ENCODE results near the gene TEX101. TPM values are rescaled to one million over a fixed set of nuclear protein-coding genes. Genes with fewer than 3 reads are reported as not detected.

Gene TEX101
- total RNA-seq, 1 experiment from 2014 or later, result not detected

DNA sequence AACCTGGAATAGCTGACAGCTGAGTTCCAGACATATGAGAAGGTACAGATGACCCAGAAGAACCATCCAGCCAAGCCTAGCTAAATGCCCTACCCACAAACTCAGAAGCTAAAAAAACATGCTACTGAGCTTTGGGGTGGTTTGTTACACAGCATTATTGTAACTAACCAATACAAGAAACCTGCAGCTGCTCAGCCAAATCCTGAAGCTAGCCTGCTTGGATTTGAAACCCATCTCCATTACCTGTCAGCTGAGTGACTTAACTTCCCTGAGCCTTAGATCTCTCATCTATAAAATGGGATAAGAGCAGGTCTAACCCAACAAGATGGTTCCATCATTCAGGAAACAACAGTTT, 25.0 kb downstream of the TEX101 start:
- Histone ChIP-seq H4K5ac (ENCODE audit: insufficient read length, low read depth, low read length) (no peak overlapping the region), H2BK120ac (ENCODE audit: low read depth, low read length, poor library complexity, severe bottlenecking) (no peak overlapping the region), H3K79me1 (ENCODE audit: insufficient read depth, low read depth, low read length, poor library complexity, severe bottlenecking) (no peaks in the 10 kb centered on the region), H3K23me2 (ENCODE audit: insufficient read length, low read depth, low read length, poor library complexity, severe bottlenecking) (no peaks in the 10 kb centered on the region), H2BK20ac (ENCODE audit: low read depth, low read length, poor library complexity, severe bottlenecking) (no peak overlapping the region), H3K9ac (ENCODE audit: extremely low read depth, insufficient read length, low read length) (no peak overlapping the region), H3K27ac (ENCODE audit: insufficient read length, low read depth, low read length) (no peak overlapping the region), H3K18ac (ENCODE audit: insufficient read length, low read depth, low read length) (no peak overlapping the region), H3K14ac (ENCODE audit: insufficient read depth, low read length) (no peak overlapping the region), H3K23ac (ENCODE audit: insufficient read length, low read depth, low read length) (no peak overlapping the region), H2BK15ac (ENCODE audit: low read depth, low read length) (no peak overlapping the region), H3T11ph (ENCODE audit: low read length) (no peak overlapping the region), H4K8ac (replicated peaks; ENCODE audit: insufficient read length, low read depth, low read length) (no peak overlapping the region), H3K4me1 (ENCODE audit: insufficient read depth, low read length) (no peaks in the 10 kb centered on the region), H4K91ac (ENCODE audit: insufficient read length, low read depth, low read length) (no peak overlapping the region), H4K20me1 (ENCODE audit: control insufficient read depth, insufficient read depth, insufficient read length) (no peaks in the 10 kb centered on the region), H3K4me2 (ENCODE audit: insufficient read depth, insufficient read length, low read length) (no peak overlapping the region), H3K9me3 (ENCODE audit: control insufficient read depth, low read depth, low read length) (no peaks in the 10 kb centered on the region), H3K56ac (ENCODE audit: insufficient read length, low read depth, low read length) (no peak overlapping the region), H3K27me3 (ENCODE audit: insufficient read depth, low read length) (no peaks in the 10 kb centered on the region), H3K4ac (ENCODE audit: low read depth, low read length) (no peak overlapping the region), H2BK5ac (ENCODE audit: insufficient read length, low read length) (no peak overlapping the region), H2AK5ac (ENCODE audit: insufficient read length, low read length) (no peak overlapping the region), H3K79me2 (ENCODE audit: insufficient read depth, low read length) (no peaks in the 10 kb centered on the region), H2BK12ac (ENCODE audit: insufficient read length, low read depth, low read length) (no peak overlapping the region), H2AFZ (ENCODE audit: low read length) (no peak overlapping the region)
- Mint-ChIP-seq H3K36me3 (ENCODE audit: insufficient read depth in 1 of 3, low read depth in 3 of 3) (no peaks in the 10 kb centered on the region), H3K4me3 (peak overlapping the region in 1 of 2 experiments; percentile 14; a peak in 1 of 5 replicates), H3K9me3 (peaks cover 0 to 20% of the 10 kb centered on the region in 2 experiments; a peak in 4 of 5 replicates), H3K27me3 (ENCODE audit: low read depth) (peaks cover 14% of the 10 kb centered on the region), H3K27ac (no peak overlapping the region), H3K4me1 (peaks cover 5 to 6% of the 10 kb centered on the region in 2 experiments)
- TF ChIP-seq, protein P1, sequence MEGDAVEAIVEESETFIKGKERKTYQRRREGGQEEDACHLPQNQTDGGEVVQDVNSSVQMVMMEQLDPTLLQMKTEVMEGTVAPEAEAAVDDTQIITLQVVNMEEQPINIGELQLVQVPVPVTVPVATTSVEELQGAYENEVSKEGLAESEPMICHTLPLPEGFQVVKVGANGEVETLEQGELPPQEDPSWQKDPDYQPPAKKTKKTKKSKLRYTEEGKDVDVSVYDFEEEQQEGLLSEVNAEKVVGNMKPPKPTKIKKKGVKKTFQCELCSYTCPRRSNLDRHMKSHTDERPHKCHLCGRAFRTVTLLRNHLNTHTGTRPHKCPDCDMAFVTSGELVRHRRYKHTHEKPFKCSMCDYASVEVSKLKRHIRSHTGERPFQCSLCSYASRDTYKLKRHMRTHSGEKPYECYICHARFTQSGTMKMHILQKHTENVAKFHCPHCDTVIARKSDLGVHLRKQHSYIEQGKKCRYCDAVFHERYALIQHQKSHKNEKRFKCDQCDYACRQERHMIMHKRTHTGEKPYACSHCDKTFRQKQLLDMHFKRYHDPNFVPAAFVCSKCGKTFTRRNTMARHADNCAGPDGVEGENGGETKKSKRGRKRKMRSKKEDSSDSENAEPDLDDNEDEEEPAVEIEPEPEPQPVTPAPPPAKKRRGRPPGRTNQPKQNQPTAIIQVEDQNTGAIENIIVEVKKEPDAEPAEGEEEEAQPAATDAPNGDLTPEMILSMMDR (conservative IDR thresholded peaks at IDR 0.05), result no peak
- DNase-seq, result no peak

Data from H9 (cell line).